ENCODE data around the gene RTP5. TPM values are rescaled to one million over a fixed set of nuclear protein-coding genes. Genes with fewer than 3 reads are reported as not detected.

RTP5 gene
- total and polyA plus RNA-seq, 3 donors from 2014 or later: 0.13 to 0.93 (median 0.47) TPM

GRCh38 chr2:241885291-241885945, 15.9 kb downstream of the RTP5 start:
- Histone ChIP-seq H3K27me3 (no peaks in the 10 kb centered on the region), H3K9me3 (no peaks in the 10 kb centered on the region), H3K4me1 (peaks cover 8% of the 10 kb centered on the region), H3K27ac (no peak overlapping the region), H3K36me3 (ENCODE audit: low read depth, missing control alignments) (no peaks in the 10 kb centered on the region), H3K4me3 (no peak overlapping the region)
- no peak for DNase-seq
- TF ChIP-seq POLR2A (IDR thresholded peaks at IDR 0.05): no peak
- TF ChIP-seq CTCF (IDR thresholded peaks at IDR 0.05): no peak
- intact Hi-C loops (cut with DNase I; ENCODE audit: low total_unique reads): no loop called here
- 82 to 89% methylated on average over 9 to 16 of the region's 16 CpGs for WGBS, 2 donors

GRCh38 chr2:241885946-241886643, 16.6 kb downstream of the RTP5 start:
- WGBS, 2 donors: 61 to 73% methylated on average over 15 of the region's 15 CpGs
- TF ChIP-seq CTCF (IDR thresholded peaks at IDR 0.05) (no peak), POLR2A (IDR thresholded peaks at IDR 0.05) (no peak)
- H3K4me1 ChIP-seq: peaks cover 8% of the 10 kb centered on the region
- no peaks in the 10 kb centered on the region for H3K36me3 ChIP-seq (ENCODE audit: low read depth, missing control alignments)
- H3K27ac ChIP-seq: no peak overlapping the region
- DNase-seq: no peak
- no peaks in the 10 kb centered on the region for H3K27me3 ChIP-seq
- H3K9me3 ChIP-seq: no peaks in the 10 kb centered on the region
- no peak overlapping the region for H3K4me3 ChIP-seq
- intact Hi-C loops (cut with DNase I; ENCODE audit: low total_unique reads): no loop called here

GRCh38 chr2:241886840-241887447, 17.4 kb downstream of the RTP5 start:
- no peak for TF ChIP-seq POLR2A (IDR thresholded peaks at IDR 0.05)
- no peak for TF ChIP-seq CTCF (IDR thresholded peaks at IDR 0.05)
- H3K4me1 ChIP-seq: peaks cover 7% of the 10 kb centered on the region
- H3K9me3 ChIP-seq: no peaks in the 10 kb centered on the region
- no peak overlapping the region for H3K4me3 ChIP-seq
- no peaks in the 10 kb centered on the region for H3K36me3 ChIP-seq (ENCODE audit: low read depth, missing control alignments)
- 84 to 92% methylated on average over 19 of the region's 19 CpGs for WGBS, 2 donors
- intact Hi-C loops (cut with DNase I; ENCODE audit: low total_unique reads): no loop called here
- no peak for DNase-seq
- H3K27me3 ChIP-seq: no peaks in the 10 kb centered on the region
- no peak overlapping the region for H3K27ac ChIP-seq

- Histone ChIP-seq H3K4me3 (no peak overlapping the region), H3K36me3 (ENCODE audit: low read depth, missing control alignments) (no peaks in the 10 kb centered on the region), H3K9me3 (no peaks in the 10 kb centered on the region), H3K27ac (no peak overlapping the region), H3K27me3 (no peaks in the 10 kb centered on the region), H3K4me1 (peaks cover 7% of the 10 kb centered on the region)
- no peak for DNase-seq
- intact Hi-C loops (cut with DNase I; ENCODE audit: low total_unique reads): no loop called here
- 57 to 67% methylated on average over 19 to 23 of the region's 24 CpGs for WGBS, 2 donors
- TF ChIP-seq POLR2A (IDR thresholded peaks at IDR 0.05) (no peak), CTCF (IDR thresholded peaks at IDR 0.05) (no peak)
Measured at GRCh38 chr2:241887806-241888522, 18.4 kb downstream of the RTP5 start.
